Right renal cortex interstitium (tissue), 3 donors: ENCODE measurements around the gene CDC14A. TPM values are rescaled to one million over a fixed set of nuclear protein-coding genes. Genes with fewer than 3 reads are reported as not detected.

Experiments used
- DNase-seq, 3 donors: peaks; one replicate each; pipeline ENCODE4 v3.0.0-alpha.2; 2013; ENCODE audit warnings: low read depth in 3 of 3, low spot score in 2 of 3
- polyA plus RNA-seq, 3 donors: library from polyadenylated mRNA; unstranded; fragments of 120-200 nt; gene quantifications; one replicate each; pipeline ENCODE4 v1.2.1, GENCODE V29; 2013; ENCODE audit not compliant: insufficient read length in 3 of 3

CDC14A gene
- polyA plus RNA-seq, 3 donors = 28.7 to 33.2 (median 30.3) TPM

DNA sequence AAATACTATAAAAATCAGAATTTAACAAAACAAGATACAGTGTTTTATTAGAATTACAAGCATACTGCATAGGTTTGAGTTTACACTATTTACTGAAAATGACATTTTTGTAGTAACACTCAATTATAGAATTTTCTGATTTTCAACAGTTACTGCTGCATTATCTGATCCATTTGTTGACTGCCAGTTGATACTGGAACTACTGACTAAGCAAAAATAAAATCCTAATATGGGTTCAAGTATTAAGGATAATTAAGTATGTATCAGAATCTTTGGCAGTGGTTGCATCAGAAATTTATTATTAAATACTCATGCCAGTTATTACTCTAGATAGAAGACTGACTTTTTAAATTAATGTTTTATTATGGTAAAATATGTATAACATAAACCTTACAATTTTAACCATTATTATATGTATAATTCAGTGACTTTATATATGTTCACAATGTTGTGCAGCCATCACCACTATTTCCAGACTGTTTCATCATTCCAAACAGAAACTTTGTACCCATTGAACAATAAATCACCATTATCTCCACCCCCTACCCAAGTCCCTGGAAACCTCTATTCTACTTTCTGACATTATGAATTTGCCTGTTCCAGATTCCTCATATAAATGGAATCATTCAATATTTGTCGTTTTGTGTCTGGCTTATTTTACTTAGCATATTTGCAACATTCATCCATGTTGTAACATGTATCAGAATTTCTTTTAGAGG lies 127.5 kb downstream of the CDC14A start:
- DNase-seq = no peak

DNA sequence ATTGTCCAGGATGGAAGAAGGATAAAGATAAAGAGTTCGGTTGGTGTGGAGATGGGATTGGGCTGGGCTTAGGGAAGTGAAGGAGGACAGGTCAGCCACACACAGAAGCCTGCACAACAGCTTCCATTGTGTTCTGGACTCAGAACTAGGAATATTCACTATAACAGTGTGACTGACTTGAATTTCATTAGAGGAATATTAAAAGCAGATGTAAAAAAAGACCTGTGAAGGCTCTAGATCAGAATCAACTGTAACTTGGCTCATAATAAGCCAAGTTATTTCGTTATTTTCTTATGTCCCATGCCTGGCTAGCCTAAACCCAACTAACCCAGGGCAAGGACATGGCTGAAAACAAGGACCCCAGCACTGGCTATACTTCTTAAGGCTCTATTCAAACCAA lies 129.0 kb downstream of the CDC14A start:
- DNase-seq = no peak

DNA sequence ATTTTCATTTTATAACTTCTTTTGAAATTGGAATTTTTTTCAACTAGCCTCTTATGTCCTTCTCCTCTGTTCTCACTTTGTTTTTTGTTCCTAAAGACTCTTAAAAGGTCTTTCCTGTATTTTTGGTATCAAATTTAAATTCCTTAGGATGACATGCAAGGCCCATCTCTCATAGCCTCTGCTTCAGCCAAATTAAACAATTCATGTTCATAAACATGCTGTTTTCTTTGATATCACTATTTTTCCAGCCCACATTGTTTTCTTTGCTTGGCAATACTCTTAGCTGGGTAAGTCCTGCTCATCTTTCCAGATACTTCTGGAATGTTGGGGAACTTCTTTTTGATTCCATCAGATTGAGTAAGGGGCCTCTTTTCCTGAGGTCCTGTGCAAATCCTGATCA lies 129.9 kb downstream of the CDC14A start:
- no peak for DNase-seq

DNA sequence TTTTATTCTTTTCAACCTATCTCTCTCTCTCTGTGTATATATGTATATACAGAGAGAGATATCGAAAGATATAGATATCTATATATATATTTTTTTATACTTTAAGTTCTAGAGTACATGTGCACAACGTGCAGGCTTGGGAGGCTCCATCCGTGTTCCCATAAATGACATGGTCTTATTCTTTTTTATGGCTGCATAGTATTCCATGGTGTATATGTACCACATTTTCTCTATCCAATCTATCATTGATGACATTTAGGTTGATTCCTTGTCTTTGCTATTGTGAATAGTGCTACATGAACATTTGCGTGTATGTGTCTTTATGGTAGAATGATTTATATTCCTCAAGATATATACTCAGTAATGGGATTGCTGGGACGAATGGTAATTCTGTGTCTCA lies 130.4 kb downstream of the CDC14A start:
- no peak for DNase-seq

DNA sequence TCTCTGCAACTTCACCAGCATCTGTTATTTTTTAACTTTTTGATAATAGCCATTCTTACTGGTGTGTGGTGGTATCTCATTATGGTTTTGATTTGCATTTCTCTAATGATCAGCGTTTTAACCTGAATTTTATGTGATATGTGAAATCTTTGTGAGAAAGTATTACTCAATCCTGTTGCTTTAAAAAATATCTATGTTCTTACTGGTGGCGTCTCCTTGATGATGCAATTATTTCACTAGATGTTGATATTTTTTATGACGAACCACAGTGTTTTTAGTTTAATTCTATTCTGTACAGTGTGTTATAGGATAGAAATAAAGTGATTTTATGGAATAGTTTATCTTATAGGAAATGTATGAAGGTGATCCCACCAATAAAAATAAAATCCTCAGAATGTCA lies 130.9 kb downstream of the CDC14A start:
- DNase-seq = no peak

DNA sequence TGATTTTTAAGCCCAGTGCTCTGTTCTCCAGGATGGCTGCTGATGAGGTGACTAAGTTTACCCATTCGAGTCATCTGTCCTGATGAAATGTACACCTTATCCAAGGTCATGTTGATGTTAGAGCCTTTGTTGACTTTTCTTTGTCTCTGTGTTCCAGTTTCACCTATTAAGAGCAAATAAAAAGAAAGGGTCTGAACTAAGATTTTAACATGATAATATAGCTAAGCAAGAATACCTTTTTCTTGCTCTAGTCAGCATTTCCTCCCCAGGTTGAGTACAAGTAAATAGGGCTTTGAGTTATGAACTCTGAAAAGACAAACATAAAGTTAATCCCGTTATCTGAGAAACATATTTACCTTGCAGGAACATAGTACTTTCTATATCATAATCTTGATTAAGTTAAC lies 133.6 kb downstream of the CDC14A start:
- DNase-seq = no peak

DNA sequence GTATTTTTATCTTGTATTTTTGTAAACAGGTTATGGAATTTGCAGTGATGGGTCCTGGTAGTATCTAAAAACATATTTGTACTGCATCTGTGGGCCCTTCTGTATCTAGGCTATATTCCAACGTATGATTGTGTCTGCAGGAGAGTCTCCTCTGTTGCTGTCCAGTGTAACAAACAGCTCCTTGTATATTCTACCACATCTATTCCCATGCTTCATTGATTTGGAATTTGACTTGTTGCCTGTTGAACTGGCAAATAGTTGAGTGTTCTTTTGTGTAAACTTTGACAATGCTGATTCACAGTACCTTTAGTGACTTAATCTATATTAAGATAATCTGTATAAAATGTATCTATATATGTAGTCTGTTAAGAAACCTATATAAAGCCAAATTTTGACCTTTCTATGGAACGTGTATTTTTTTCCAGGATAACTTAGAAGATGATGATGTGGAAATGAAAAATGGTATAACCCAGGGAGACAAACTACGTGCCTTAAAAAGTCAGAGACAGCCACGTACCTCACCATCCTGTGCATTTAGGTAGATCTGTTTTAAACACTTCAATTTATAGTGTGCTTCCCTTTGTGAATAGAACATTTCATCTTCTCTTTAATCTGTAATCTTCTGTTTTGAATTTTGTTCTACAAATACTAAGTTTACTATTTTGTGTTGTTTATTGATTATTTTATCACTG lies 142.2 kb downstream of the CDC14A start:
- DNase-seq = no peak

DNA sequence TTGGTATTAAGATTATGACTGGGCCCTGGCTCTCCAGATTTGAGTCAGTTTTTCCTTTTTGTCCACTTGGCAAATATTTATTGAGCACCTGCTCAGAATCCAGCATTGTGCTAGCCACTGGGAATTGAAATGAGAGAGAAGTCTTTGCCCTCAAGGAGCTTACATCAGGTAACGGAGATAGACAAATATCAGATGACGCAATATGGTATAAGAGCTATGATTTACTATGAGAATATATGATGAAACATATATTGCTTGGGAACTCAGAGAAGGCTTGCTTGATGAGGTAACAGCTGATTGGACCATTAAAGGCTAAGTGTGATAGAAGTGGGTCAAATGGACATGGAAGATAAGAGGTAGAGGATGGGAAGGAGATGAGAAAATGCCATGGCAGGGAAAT lies 144.6 kb downstream of the CDC14A start:
- no peak for DNase-seq

DNA sequence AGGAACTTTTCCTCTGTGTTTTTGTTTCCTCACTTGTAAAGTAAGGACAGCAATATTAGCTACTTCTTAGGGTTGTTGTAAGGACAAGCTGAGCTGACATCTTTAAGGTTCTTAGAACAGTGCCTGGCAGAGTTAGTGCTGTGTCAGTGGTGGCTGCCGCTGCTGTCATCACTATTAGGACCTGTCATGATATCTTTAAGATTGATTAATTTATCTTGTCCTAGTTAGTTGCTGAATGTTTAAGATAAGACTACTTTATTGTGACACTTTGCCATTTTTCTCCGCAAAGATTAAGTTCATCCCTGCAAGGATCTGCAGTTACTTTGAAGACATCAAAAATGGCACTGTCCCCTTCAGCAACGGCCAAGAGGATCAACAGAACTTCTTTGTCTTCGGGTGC lies 145.5 kb downstream of the CDC14A start:
- no peak for DNase-seq

DNA sequence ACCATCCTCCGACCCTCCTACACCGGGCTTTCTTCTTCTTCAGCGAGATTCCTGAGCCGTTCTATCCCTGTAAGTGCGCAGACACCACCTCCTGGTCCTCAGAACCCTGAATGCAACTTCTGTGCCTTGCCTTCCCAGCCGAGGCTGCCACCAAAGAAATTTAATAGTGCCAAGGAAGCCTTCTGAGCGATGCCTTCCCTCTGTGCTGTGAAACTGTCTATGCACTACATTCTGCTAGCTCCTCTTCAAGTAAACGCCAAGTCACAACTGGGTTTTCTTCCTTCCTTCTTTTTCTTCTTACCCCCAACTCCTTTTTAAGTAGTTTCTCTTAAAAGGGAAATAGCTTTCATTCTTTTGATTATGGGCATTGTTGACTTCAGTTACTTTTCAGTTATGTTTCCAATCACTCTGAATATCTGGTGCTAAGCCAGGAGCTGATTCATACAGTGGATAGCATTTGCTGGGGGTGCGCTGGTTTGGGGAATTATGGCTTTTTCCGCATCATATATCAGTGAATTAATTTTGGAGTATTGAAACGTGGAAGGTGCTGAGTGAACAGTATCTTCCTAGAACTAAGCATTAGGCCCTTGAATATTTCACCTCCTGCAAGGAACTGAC lies 147.0 kb downstream of the CDC14A start:
- no peak for DNase-seq

DNA sequence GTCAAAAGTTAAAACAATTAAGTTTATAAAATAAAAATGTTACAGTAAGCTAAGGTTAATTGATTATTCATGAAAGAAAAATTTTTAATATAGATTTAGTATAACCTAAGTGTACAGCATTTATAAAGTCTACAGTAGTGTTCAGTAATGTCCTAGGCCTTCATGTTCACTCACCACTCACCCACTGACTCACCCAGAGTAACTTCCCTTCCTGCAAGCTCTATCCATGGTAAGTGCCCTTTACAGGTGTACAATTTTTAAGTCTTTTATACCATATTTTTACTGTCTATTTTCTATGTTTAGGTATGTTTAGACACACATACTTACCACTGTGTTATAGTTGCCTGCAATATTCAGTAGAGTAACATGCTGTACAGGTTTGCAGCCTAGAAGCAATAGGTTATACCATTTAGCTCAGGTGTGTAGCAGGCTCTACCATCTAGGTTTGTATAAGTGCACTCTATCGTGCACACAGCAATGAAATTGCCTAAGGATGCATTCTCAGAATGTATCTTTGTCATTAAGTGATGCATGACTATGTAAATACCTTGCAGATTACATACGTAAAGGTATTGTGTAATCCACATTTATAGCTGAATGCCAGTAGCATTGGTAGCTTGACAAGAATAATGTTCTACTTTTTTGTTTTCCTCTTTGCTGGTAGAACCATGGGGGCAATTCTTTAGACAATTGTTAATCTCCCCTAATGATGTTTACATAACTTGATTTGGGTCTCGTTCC lies 149.9 kb downstream of the CDC14A start:
- no peak for DNase-seq

DNA sequence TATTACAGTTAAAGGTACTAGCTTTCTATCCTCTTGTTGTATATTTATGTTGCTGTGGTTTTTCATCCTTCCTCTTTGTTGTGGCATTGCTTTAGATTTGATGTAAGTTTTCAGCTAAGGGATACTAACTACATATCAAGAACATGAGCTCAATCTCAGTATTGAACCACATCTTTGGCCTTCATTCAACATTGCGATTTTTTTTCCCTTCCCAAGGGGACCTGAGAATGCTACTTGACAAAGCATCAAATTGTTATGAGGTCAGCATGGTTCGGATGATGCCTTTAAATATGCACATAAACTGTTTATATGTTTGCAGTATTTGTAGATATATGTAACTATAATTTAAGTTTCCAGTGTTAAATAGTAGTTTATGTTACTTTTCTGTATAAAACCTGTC lies 153.9 kb downstream of the CDC14A start:
- no peak for DNase-seq

DNA sequence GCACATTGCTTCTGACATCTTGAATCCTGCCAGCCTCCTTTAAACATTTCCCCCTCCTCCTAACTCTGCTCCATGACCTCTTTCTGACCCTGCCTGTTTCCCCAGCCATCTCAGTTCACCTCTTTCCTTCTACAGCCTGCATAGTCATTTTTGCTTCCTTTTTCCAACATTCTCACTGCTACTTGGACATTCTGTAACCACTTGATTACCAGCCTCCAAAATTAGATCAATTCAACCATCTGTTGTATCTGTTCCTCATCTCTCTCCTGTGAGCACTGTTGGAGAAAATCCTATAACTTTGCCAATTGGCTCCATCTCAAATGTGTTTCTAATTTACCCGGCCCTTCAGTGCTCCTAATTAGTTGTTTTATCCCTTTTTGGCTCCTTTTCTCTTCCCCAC lies 158.1 kb downstream of the CDC14A start:
- no peak for DNase-seq

DNA sequence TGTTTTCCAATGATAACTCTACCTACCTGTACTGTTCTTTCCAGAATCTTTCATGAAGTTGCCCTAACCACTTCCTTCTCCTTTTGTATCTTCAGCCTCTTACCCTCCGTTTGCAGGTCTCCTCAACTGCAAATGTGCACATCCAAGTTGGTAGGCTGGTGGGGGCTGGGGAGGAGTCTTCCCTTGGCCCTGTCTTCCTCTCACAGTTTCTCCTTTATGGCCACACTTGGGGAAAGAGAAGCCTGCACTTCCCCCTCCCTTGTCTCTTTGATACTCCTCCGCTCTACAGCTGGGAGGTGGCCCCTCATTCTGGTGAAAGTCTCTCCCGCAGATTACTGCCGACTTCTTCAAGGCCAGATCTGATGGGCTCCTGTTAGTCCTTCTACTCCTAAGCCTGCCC lies 158.8 kb downstream of the CDC14A start:
- no peak for DNase-seq

DNA sequence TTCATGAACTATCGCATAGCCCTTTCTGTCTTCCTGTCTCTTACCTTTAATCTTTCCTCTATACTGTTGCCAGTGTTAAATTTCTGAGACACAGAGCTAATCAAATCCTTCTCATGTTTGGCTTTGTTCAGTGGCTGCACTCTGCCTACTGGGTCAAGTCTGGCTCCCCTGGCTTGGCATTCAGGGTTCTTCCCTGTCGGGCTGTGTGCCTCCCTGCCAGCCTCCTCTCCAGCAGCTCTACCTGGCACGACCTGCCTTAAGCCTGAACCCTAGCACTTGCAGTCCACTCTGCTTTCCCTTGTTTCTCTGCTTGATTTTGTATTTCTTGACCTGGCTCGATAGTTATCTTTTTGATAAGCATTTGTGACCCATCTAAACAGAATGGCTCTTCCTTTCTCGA lies 159.5 kb downstream of the CDC14A start:
- DNase-seq = no peak

DNA sequence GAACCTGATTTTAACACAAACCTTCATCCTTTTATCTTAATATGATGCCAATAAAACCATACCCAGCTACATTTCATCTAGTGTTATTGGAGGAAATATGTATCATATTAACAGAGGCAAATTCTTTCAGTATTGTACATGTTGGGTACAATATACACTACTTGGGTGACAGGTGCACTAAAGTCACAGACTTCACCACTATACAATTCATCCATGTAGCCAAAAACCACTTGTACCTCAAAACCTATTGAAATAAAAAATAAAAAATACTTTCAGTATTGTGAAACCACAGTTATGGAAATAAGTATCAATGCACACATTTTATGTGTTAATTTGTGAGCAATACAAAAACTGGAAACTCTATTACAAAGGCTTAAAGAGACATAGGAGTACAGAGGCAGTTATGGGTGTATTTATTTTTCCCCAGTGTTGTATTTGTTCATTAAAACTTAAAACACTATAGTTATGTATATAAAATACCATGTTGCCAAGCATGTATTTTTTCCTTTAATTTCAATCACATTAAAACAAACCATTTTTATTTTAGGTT lies 160.6 kb downstream of the CDC14A start:
- no peak for DNase-seq

DNA sequence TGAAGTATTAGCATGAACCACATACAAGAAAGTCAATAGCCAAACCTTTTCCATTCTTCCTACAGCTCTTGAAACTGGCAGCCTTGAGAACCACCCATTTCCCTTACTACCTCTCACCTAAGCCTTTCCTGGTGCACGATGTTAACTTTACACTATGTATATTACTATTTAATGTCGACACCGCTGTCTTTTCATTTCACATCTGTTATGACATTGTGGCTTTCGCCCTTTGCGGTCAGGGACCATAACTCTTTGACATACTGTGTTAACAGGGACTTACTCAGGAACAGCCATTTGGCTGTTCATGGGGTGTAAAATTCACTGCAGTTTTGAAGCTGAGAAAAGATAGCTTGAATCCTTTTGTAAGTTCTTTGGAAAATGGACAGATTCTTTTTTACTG lies 164.6 kb downstream of the CDC14A start:
- no peak for DNase-seq

DNA sequence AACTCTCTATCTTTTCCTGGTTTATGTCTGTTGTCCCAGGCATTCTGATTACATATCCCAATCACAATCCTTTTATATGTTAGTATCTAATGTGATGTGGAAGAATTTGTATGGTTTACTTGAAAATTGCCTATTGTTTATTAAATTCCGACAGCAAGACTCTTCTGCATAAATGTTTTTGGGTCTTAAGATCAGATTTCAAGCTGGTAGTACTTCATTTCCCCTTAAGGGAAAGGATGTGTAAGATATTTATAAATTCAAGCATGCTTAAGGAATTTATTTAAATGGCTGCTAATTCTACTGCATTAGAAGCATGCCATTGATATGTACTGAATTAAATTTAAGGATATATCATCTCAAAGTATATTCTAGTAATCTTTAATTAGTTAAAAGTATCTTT lies 165.2 kb downstream of the CDC14A start:
- no peak for DNase-seq

DNA sequence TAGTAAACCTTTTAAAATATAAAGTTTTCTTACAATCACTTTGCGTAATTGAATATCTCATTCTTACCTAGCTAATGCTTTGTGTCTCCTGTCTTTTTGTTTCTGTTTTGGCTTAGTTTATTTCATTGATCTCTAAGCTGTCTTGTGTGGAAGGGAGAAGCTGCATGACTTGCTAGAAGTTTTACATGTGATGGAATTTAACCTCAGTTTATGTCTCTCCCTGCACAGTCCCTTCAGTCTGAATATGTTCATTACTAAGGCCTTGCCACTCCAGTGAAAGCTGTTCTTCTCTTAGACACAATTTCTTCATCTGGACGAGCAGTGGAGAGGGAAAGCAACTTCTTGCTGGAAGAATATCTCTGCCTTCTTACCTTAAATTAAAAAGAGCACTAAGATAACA lies 165.7 kb downstream of the CDC14A start:
- no peak for DNase-seq

DNA sequence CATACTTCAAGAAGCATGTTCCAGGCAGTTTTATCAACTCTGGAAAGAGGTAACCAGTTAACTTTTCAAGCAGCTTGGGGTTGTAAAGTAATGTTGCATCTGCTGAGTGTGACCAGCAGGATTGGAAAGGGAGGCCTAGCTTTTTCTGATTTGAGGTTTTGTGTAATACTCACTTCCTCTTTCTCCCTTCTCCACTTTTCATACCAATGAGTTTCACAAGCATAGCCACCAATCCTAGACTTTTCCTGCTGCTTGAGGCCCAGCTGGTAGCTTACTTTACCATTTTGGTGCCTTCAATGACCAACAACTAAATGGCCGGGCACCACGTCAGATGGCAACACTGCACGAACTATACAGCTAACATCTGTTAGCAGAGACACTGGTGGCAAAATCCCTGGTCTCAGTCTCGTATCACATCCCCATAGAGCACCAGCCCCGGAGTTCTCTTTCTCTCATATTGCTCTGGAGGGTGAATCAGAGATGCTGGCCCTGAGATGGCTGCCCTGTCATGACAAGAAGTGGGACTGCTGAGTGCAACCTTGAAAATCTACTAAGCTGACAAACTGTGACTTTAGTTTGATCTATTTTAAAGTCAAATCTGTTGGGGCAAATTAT lies 170.8 kb downstream of the CDC14A start:
- no peak for DNase-seq

DNA sequence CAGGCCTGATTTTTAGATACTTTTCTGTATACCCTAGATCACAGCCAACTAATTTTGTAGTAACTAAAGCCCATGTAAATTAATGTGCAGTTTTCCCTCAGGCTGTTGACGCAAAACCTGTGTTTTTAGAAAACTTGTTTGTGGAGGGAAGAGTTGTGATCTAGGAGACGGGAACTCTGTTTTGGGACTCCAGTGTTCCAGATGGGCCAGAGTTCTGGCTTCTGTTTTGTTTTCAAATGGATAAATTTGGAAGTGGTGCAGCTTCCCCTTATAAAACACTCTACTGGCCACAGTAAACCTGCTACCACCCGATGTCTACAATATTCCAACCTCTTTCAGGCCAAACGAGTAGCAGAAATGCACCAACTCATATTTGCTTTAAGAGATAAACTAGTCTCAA lies 172.0 kb downstream of the CDC14A start:
- DNase-seq = no peak
